ENCODE results near the gene SERHL2.
"Not testable (repeated sequence)": the region's sequence is repeated elsewhere in the genome, so short reads cannot be mapped to it uniquely, and the experiment has no call there.

SERHL2 gene

GRCh38 chr22:42536166-42536565 is 17.6 kb upstream of the SERHL2 start:
- no peak for DNase-seq (ENCODE audit: low read depth)

- not testable (repeated sequence) for DNase-seq (ENCODE audit: low read depth)
These were observed 17.1 kb upstream of the SERHL2 start for GRCh38 chr22:42536634-42537033.

GRCh38 chr22:42537199-42537831 is 16.4 kb upstream of the SERHL2 start:
- not testable (repeated sequence) for DNase-seq (ENCODE audit: low read depth)

GRCh38 chr22:42539236-42539771 is 14.5 kb upstream of the SERHL2 start:
- not testable (repeated sequence) for DNase-seq (ENCODE audit: low read depth)

GRCh38 chr22:42544686-42545085 is 9.1 kb upstream of the SERHL2 start:
- DNase-seq (ENCODE audit: low read depth): no peak

GRCh38 chr22:42547562-42547961 is 6.2 kb upstream of the SERHL2 start:
- DNase-seq (ENCODE audit: low read depth): no peak

GRCh38 chr22:42548126-42548525 is 5.6 kb upstream of the SERHL2 start:
- DNase-seq (ENCODE audit: low read depth): not testable (repeated sequence)

- no peak for DNase-seq (ENCODE audit: low read depth)
These were observed 5.0 kb upstream of the SERHL2 start for GRCh38 chr22:42548597-42549330.

- DNase-seq (ENCODE audit: low read depth): no peak
These were observed 4.3 kb upstream of the SERHL2 start for GRCh38 chr22:42549331-42550060.

- DNase-seq (ENCODE audit: low read depth): not testable (repeated sequence)
These were observed 1.5 kb upstream of the SERHL2 start for GRCh38 chr22:42552294-42552647.

GRCh38 chr22:42560381-42560780 is 6.6 kb downstream of the SERHL2 start:
- DNase-seq (ENCODE audit: low read depth): no peak

- DNase-seq (ENCODE audit: low read depth): no peak
These were observed 7.0 kb downstream of the SERHL2 start for GRCh38 chr22:42560781-42561180.

GRCh38 chr22:42561856-42562255 is 8.1 kb downstream of the SERHL2 start:
- DNase-seq (ENCODE audit: low read depth): no peak

GRCh38 chr22:42562279-42562678 is 8.5 kb downstream of the SERHL2 start:
- DNase-seq (ENCODE audit: low read depth): no peak

GRCh38 chr22:42562684-42563083 is 8.9 kb downstream of the SERHL2 start:
- no peak for DNase-seq (ENCODE audit: low read depth)

GRCh38 chr22:42563943-42564342 is 10.2 kb downstream of the SERHL2 start:
- DNase-seq (ENCODE audit: low read depth): not testable (repeated sequence)

- DNase-seq (ENCODE audit: low read depth): no peak
These were observed 10.9 kb downstream of the SERHL2 start for GRCh38 chr22:42564699-42565098.

- DNase-seq (ENCODE audit: low read depth): no peak
These were observed 12.2 kb downstream of the SERHL2 start for GRCh38 chr22:42565956-42566355.

GRCh38 chr22:42567950-42568349 is 14.2 kb downstream of the SERHL2 start:
- DNase-seq (ENCODE audit: low read depth): not testable (repeated sequence)

- not testable (repeated sequence) for DNase-seq (ENCODE audit: low read depth)
These were observed 16.8 kb downstream of the SERHL2 start for GRCh38 chr22:42570580-42570979.

GRCh38 chr22:42571068-42571467 is 17.3 kb downstream of the SERHL2 start:
- not testable (repeated sequence) for DNase-seq (ENCODE audit: low read depth)

- DNase-seq (ENCODE audit: low read depth): not testable (repeated sequence)
These were observed 20.3 kb downstream of the SERHL2 start for GRCh38 chr22:42574046-42574445.

GRCh38 chr22:42574468-42574867 is 20.7 kb downstream of the SERHL2 start:
- DNase-seq (ENCODE audit: low read depth): not testable (repeated sequence)
